ENCODE results near the gene NUDT12.

The NUDT12 gene

DNA sequence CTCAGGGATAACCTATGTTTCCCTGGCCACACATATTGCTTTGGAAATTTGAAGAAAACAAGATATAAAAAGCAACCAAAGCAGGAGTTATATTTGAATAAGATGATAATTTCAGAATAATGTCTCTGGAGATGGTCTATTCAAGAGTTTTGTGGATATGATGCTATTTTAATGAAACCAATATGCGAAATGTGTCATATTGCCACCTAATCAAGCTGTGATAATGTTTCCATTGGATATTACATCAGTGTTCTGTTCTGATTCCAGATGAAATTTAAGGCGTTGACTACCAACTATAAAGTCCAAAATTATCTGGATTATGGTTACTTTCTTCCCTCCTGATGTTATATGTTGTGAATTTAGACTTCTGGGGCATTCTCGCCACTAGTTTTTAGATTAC is 27.6 kb upstream of the NUDT12 start:
- DNase-seq (ENCODE audit: low read depth) = no peak
- H3K4me3 ChIP-seq (ENCODE audit: low read length) = no peak overlapping the region
- TF ChIP-seq, protein P1, sequence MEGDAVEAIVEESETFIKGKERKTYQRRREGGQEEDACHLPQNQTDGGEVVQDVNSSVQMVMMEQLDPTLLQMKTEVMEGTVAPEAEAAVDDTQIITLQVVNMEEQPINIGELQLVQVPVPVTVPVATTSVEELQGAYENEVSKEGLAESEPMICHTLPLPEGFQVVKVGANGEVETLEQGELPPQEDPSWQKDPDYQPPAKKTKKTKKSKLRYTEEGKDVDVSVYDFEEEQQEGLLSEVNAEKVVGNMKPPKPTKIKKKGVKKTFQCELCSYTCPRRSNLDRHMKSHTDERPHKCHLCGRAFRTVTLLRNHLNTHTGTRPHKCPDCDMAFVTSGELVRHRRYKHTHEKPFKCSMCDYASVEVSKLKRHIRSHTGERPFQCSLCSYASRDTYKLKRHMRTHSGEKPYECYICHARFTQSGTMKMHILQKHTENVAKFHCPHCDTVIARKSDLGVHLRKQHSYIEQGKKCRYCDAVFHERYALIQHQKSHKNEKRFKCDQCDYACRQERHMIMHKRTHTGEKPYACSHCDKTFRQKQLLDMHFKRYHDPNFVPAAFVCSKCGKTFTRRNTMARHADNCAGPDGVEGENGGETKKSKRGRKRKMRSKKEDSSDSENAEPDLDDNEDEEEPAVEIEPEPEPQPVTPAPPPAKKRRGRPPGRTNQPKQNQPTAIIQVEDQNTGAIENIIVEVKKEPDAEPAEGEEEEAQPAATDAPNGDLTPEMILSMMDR (conservative IDR thresholded peaks at IDR 0.05; ENCODE audit: low read length) = no peak

GRCh38 chr5:103589776-103590175 is 27.2 kb upstream of the NUDT12 start:
- TF ChIP-seq, protein P1 (conservative IDR thresholded peaks at IDR 0.05; ENCODE audit: low read length) = no peak
- no peak overlapping the region for H3K4me3 ChIP-seq (ENCODE audit: low read length)

DNA sequence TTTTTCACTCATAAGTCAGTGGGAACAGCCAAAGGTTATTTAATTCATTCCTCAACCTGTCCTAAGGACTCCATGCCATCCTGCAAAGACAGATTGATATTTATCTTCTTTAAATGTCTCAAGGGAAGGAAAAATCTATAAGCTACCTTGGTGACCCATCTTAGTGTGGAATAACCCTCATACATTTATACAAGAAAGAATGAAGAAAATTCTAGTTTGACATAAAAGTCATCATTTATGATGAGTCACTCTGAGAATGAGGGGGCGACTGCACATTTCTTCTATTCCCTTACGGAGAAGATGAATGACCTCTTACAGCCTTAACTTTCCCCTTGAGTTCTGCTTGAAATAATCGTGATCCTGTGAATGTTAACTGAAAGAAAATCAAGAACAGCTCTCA is 26.8 kb upstream of the NUDT12 start:
- TF ChIP-seq, protein P1 (conservative IDR thresholded peaks at IDR 0.05; ENCODE audit: low read length) = no peak
- H3K4me3 ChIP-seq (ENCODE audit: low read length) = no peak overlapping the region
- DNase-seq (ENCODE audit: low read depth) = no peak

More at GRCh38 chr5:103589776-103590175, 27.2 kb upstream of the NUDT12 start:
- DNase-seq (ENCODE audit: low read depth) = no peak

GRCh38 chr5:103587185-103587748 is 24.7 kb upstream of the NUDT12 start:
- H3K4me3 ChIP-seq (ENCODE audit: low read length) = no peak overlapping the region
- DNase-seq (ENCODE audit: low read depth) = peak; percentile 20
- TF ChIP-seq, protein P1 (conservative IDR thresholded peaks at IDR 0.05; ENCODE audit: low read length) = peak; percentile 54

GRCh38 chr5:103582364-103582763 is 19.8 kb upstream of the NUDT12 start:
- H3K4me3 ChIP-seq (ENCODE audit: low read length) = no peak overlapping the region
- peak; percentile 43 for DNase-seq (ENCODE audit: low read depth)
- TF ChIP-seq, protein P1 (conservative IDR thresholded peaks at IDR 0.05; ENCODE audit: low read length) = peak; percentile 61

DNA sequence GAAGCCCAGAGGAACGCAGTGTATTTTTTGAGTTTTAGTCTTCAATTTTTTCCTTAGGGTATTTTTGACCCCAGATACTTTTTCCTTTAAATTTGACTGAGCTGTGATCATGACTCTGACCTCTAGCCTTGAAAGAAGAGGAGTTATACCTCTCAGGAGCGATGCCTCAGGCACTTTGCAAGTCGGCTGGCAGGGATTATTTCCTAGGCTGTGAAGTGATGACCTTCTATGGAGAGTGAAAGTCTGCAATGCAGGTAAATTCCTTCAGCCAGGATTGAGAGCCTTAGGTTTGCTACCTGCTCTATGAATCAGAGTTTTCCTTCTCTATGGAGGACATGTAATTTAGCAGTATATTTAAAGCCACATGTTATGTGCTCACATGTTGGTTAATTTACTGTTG is 10.8 kb upstream of the NUDT12 start:
- H3K4me3 ChIP-seq (ENCODE audit: low read length) = no peak overlapping the region
- no peak for DNase-seq (ENCODE audit: low read depth)
- TF ChIP-seq, protein P1 (conservative IDR thresholded peaks at IDR 0.05; ENCODE audit: low read length) = no peak

GRCh38 chr5:103572454-103572853 is 9.9 kb upstream of the NUDT12 start:
- no peak for DNase-seq (ENCODE audit: low read depth)
- TF ChIP-seq, protein P1 (conservative IDR thresholded peaks at IDR 0.05; ENCODE audit: low read length) = no peak

More at GRCh38 chr5:103572454-103572853, 9.9 kb upstream of the NUDT12 start:
- no peak overlapping the region for H3K4me3 ChIP-seq (ENCODE audit: low read length)

Data from AG10803 (cell line).